Psoas muscle (tissue), 8 donors: Measurements from ENCODE around the gene GRAMD1A. TPM values are rescaled to one million over a fixed set of nuclear protein-coding genes. Genes with fewer than 3 reads are reported as not detected.
"Not testable (repeated sequence)": the region's sequence is repeated elsewhere in the genome, so short reads cannot be mapped to it uniquely, and the experiment has no call there.

Source experiments
- ATAC-seq, 4 donors: fragments of 200-7000 bp; cut with Tn5 transposase; one replicate each; pipeline ENCODE4 v1.9.1; 2020; ENCODE audit warnings: moderate library complexity in 3 of 4, mild to moderate bottlenecking in 2 of 4
- DNase-seq, 2 donors: peaks; one replicate each; pipeline ENCODE4 v3.0.0-alpha.2; 2020
- H3K27ac ChIP-seq: fragments of 200-600 bp; one replicate; pipeline ENCODE4 v1.8.0; 2022
- H3K27me3 ChIP-seq, 3 donors: fragments of 200-600 bp in 1 of 3; one replicate each; pipeline versions ENCODE4 v1.6.1 to v1.8.0; 2013 to 2022; ENCODE audit warnings: low read length in 2 of 3, mild to moderate bottlenecking in 2 of 3, moderate library complexity in 1 of 3; ENCODE audit not compliant: insufficient read depth in 3 of 3
- H3K36me3 ChIP-seq, 2 donors: fragments of 200-600 bp in 1 of 2; one replicate each; pipeline versions ENCODE4 v1.6.1 to v1.8.0; 2013 to 2022; ENCODE audit warnings: low read depth in 1 of 2, mild to moderate bottlenecking in 1 of 2, moderate library complexity in 1 of 2; ENCODE audit not compliant: insufficient read depth in 1 of 2
- H3K4me1 ChIP-seq: fragments of 200-600 bp; one replicate; pipeline ENCODE4 v1.8.0; 2022
- H3K4me3 ChIP-seq: fragments of 200-600 bp; one replicate; pipeline ENCODE4 v1.8.0; 2022; ENCODE audit warnings: mild to moderate bottlenecking
- H3K9me3 ChIP-seq: fragments of 200-600 bp; one replicate; pipeline ENCODE4 v1.8.0; 2022
- WGBS, 3 donors: extraction: QIAGEN DNeasy Blood & Tissue Kit; methylation state at CpG; one replicate each; pipeline versions ENCODE4 v1.1.6 to v1.1.7; 2013; 5-methylcytosine and 5-hydroxymethylcytosine counted together
- intact Hi-C, 2 donors: fragments of 100-400 bp; cut with DNase I; formaldehyde crosslinking; loops; one replicate each; pipeline versions ENCODE4 v1.11.0 to v1.14.2; 2022
- polyA plus RNA-seq, 3 donors: library from polyadenylated mRNA; stranded (reverse); fragments of 200-250 nt; gene quantifications; one replicate each; pipeline ENCODE4 v1.2.3, GENCODE V29; 2013
- total RNA-seq, 4 donors: library from RNA; stranded (reverse); fragmentation: NEBNext Ultra II Directional in 2 of 4; extraction: Animal tissue kit (Norgen Biotek cat#: 25700) in 2 of 4; gene quantifications; one replicate each; pipeline versions ENCODE4 v1.2.1 to v1.2.4, GENCODE V29; 2021 to 2023
- TF ChIP-seq, protein P1 (sequence below): fragments of 200-600 bp; IDR thresholded peaks from one replicate; pipeline ENCODE4 v1.8.0; 2022; ENCODE audit warnings: antibody characterized with exemption
- donor health status: healthy with polysubstance abuse.
- donor health status: DM: no; HTN: no; CAD: no; lungs with moderate emphysema.
- donor health status: Bipolar disorder and iron deficiency.
- donor health status: healthy.
- donor health status: DM: yes; HTN: yes; CAD: no.
- donor health status: DM: no; HTN: no; CAD: no.
- donor health status: DM: no; HTN: no; CAD: no.
- donor health status: DM: yes; HTN: yes; CAD: no.

Gene GRAMD1A
- total and polyA plus RNA-seq, 7 donors: 15.6 to 55.0 (median 36.3) TPM

- intact Hi-C loops: no loop called here
- Histone ChIP-seq H3K4me1 (peaks cover 15% of the 10 kb centered on the region), H3K36me3 (peaks cover 0 to 14% of the 10 kb centered on the region in 2 donors), H3K9me3 (no peaks in the 10 kb centered on the region), H3K4me3 (peak overlapping the region; percentile 94), H3K27ac (peak overlapping the region; percentile 94), H3K27me3 (no peaks in the 10 kb centered on the region)
- DNase-seq: peak in 1 of 2 donors; percentile 29
- no peak for ATAC-seq
- TF ChIP-seq, protein P1, sequence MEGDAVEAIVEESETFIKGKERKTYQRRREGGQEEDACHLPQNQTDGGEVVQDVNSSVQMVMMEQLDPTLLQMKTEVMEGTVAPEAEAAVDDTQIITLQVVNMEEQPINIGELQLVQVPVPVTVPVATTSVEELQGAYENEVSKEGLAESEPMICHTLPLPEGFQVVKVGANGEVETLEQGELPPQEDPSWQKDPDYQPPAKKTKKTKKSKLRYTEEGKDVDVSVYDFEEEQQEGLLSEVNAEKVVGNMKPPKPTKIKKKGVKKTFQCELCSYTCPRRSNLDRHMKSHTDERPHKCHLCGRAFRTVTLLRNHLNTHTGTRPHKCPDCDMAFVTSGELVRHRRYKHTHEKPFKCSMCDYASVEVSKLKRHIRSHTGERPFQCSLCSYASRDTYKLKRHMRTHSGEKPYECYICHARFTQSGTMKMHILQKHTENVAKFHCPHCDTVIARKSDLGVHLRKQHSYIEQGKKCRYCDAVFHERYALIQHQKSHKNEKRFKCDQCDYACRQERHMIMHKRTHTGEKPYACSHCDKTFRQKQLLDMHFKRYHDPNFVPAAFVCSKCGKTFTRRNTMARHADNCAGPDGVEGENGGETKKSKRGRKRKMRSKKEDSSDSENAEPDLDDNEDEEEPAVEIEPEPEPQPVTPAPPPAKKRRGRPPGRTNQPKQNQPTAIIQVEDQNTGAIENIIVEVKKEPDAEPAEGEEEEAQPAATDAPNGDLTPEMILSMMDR: no peak
- 84 to 90% (median 87%) methylated on average over 11 of the region's 11 CpGs for WGBS, 3 donors
Observed at GRCh38 chr19:35002037-35002535, 2.0 kb downstream of the GRAMD1A start.

DNA sequence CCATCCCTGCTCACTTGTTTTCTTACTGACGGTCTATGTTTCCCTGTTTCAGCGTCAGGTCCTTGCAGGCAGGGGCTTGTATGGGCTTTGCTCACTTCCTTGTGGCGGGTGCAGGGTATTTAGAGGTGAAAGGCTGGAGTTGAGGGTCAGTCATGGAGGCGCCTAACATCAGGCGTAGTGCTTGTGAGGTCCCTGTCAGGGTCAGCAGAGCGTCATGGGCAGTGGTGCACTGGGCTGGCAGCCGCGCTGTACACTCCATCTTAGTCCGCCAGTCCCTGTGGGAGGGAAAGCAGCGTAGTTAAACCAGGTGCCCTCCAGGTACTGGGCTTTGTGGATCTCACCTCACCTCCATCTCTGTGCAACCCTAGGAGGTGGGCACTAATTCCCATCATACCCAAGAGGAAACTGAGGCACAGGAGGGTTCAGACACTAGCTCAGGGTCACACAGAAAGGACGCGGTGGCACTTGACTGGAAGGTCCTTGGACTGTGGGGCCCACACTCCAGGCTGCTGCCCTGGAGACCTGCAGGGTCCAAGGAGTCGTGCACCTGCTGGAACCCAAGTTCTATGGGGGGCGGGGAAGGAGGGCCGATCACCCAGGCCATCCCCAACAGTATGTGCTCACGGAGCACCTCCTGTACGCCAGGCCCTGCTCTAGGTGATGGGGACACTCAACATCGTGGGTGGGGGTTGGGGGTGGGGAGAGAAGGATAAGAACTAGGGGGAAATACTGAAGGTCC lies 4.6 kb downstream of the GRAMD1A start:
- H3K4me1 ChIP-seq: peaks cover 6% of the 10 kb centered on the region
- no peak for DNase-seq
- H3K27ac ChIP-seq: no peak overlapping the region
- intact Hi-C loops: no loop called here
- no peak overlapping the region for H3K4me3 ChIP-seq
- H3K36me3 ChIP-seq: peaks cover 0 to 23% of the 10 kb centered on the region in 2 donors
- 90 to 94% (median 94%) methylated on average over 18 of the region's 18 CpGs for WGBS, 3 donors
- no peaks in the 10 kb centered on the region for H3K27me3 ChIP-seq
- TF ChIP-seq, protein P1: no peak
- ATAC-seq: no peak
- H3K9me3 ChIP-seq: no peaks in the 10 kb centered on the region

DNA sequence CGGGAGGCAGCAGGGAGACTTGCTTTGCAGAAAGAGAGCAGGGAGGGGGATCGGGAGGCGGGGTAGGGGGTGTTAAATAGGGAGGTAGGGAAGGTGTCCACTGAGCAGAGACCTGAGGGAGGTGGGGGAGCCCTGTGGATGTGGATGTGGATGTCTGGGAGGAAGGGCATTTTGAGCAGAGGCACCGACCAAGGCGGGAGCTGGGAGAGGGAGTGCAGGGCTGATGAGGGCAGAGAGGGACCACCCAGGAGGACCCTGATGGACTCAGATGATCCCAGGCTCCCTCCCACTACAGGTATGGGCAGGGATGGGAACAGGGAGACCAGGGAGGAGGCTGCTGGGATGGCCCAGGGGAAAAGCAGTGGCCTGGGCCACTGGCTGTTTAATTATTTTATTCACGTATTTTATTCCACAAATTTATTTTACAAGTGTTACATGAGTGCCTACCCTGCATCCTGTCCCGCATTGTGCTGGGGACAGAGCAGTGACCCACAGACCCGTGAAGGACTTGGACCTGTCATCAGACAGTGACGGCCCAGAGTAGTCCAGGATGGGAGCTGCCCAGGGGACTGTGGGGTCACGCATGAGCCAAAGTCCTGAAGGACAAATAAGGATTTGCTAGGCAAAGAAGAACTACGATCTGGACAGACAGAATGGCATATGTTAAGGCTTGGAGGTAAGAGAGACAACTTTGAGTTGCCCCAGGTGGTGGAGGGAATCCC lies 5.3 kb downstream of the GRAMD1A start:
- TF ChIP-seq, protein P1: no peak
- DNase-seq (no peak), ATAC-seq (no peak)
- Histone ChIP-seq H3K9me3 (no peaks in the 10 kb centered on the region), H3K27me3 (no peaks in the 10 kb centered on the region), H3K27ac (no peak overlapping the region), H3K4me3 (no peak overlapping the region), H3K36me3 (peaks cover 0 to 31% of the 10 kb centered on the region in 2 donors), H3K4me1 (peaks cover 6% of the 10 kb centered on the region)
- WGBS, 3 donors: 80 to 87% (median 85%) methylated on average over 11 of the region's 11 CpGs
- intact Hi-C loops: no loop called here

- not testable (repeated sequence) for ATAC-seq
Observed at GRCh38 chr19:35006007-35006341, 5.9 kb downstream of the GRAMD1A start.

GRCh38 chr19:35006342-35006998 lies 6.3 kb downstream of the GRAMD1A start:
- intact Hi-C loops: no loop called here
- TF ChIP-seq, protein P1: no peak
- Histone ChIP-seq H3K27me3 (no peaks in the 10 kb centered on the region), H3K4me1 (peaks cover 4% of the 10 kb centered on the region), H3K9me3 (no peaks in the 10 kb centered on the region), H3K27ac (no peak overlapping the region), H3K4me3 (no peak overlapping the region), H3K36me3 (peaks cover 0 to 41% of the 10 kb centered on the region in 2 donors)
- DNase-seq (no peak), ATAC-seq (no peak)
- WGBS, 3 donors: 84 to 88% (median 86%) methylated on average over 15 of the region's 15 CpGs

More at GRCh38 chr19:35006007-35006341, 5.9 kb downstream of the GRAMD1A start:
- peak in 1 of 2 donors; percentile 2 for DNase-seq
- H3K9me3 ChIP-seq, H3K27me3 ChIP-seq, intact Hi-C loops, H3K4me1 ChIP-seq, H3K27ac ChIP-seq, H3K4me3 ChIP-seq: not testable (repeated sequence)
- H3K36me3 ChIP-seq: peaks cover 0 to 36% of the 10 kb centered on the region in 2 donors
- 94 to 95% (median 95%) methylated on average over 6 of the region's 6 CpGs for WGBS, 3 donors
